GM21423 (cell line): ENCODE results near the gene KLHDC3.
"Not testable (repeated sequence)": the region's sequence is repeated elsewhere in the genome, so short reads cannot be mapped to it uniquely, and the experiment has no call there.

Experiments
- ATAC-seq: cut with Tn5 transposase; IDR thresholded peaks from one replicate; pipeline ENCODE4 v1.9.1; 2021; ENCODE audit warnings: mild to moderate bottlenecking, moderate library complexity; ENCODE audit not compliant: unreplicated experiment

The KLHDC3 gene

GRCh38 chr6:42987533-42988451 is 26.3 kb upstream of the KLHDC3 start:
- no peak for ATAC-seq

- ATAC-seq: no peak
Observed at GRCh38 chr6:42988486-42989020, 25.5 kb upstream of the KLHDC3 start.

- no peak for ATAC-seq
Observed at GRCh38 chr6:42989923-42990322, 24.1 kb upstream of the KLHDC3 start.

- no peak for ATAC-seq
Observed at GRCh38 chr6:42993445-42993844, 20.6 kb upstream of the KLHDC3 start.

- no peak for ATAC-seq
Observed at GRCh38 chr6:42996513-42996912, 17.5 kb upstream of the KLHDC3 start.

GRCh38 chr6:42998205-42998604 is 15.8 kb upstream of the KLHDC3 start:
- ATAC-seq: not testable (repeated sequence)

GRCh38 chr6:43001843-43002242 is 12.2 kb upstream of the KLHDC3 start:
- ATAC-seq: no peak

GRCh38 chr6:43005844-43006243 is 8.2 kb upstream of the KLHDC3 start:
- ATAC-seq: no peak

GRCh38 chr6:43006251-43006650 is 7.8 kb upstream of the KLHDC3 start:
- ATAC-seq: no peak

- ATAC-seq: no peak
Observed at GRCh38 chr6:43007126-43007525, 6.9 kb upstream of the KLHDC3 start.

GRCh38 chr6:43009124-43009523 is 4.9 kb upstream of the KLHDC3 start:
- ATAC-seq: no peak

GRCh38 chr6:43011207-43011606 is 2.8 kb upstream of the KLHDC3 start:
- no peak for ATAC-seq

- no peak for ATAC-seq
Observed at GRCh38 chr6:43012364-43012763, 1.7 kb upstream of the KLHDC3 start.

- peak; percentile 6 for ATAC-seq
Observed at GRCh38 chr6:43013097-43013842, 779 bp upstream of the KLHDC3 start.

GRCh38 chr6:43014434-43014909 is 423 bp downstream of the KLHDC3 start:
- ATAC-seq: no peak

GRCh38 chr6:43016176-43016942 is 2.3 kb downstream of the KLHDC3 start:
- ATAC-seq: no peak

GRCh38 chr6:43016943-43017334 is 2.9 kb downstream of the KLHDC3 start:
- no peak for ATAC-seq

GRCh38 chr6:43019152-43019551 is 5.1 kb downstream of the KLHDC3 start:
- no peak for ATAC-seq

GRCh38 chr6:43020052-43020705 is 6.1 kb downstream of the KLHDC3 start:
- no peak for ATAC-seq

GRCh38 chr6:43020847-43021246 is 6.8 kb downstream of the KLHDC3 start:
- ATAC-seq: no peak
